NCI-H1092 treated with DMSO at 0.1 percent for 48 hours (cell line): ENCODE measurements around the gene SLC25A39.
A peak's percentile ranks its signal among the peaks of the same experiment; 100 is the strongest.
"Not testable (repeated sequence)": the region's sequence is repeated elsewhere in the genome, so short reads cannot be mapped to it uniquely, and the experiment has no call there.

Source experiments
- DNase-seq: peaks from one replicate; lab custom pipeline; 2025; lab: John Stamatoyannopoulos, UW

Gene SLC25A39

GRCh38 chr17:44324571-44325275 is at the start of gene SLC25A39:
TSS of gene SLC25A39 (minus strand) at chr17:44324823. CDS start at chr17:44323562, 1,261 bp downstream.
- DNase-seq = peak; percentile 83

- no peak for DNase-seq
Measured at GRCh38 chr17:44372036-44372435, 47.4 kb upstream of the SLC25A39 start.

GRCh38 chr17:44369414-44370023 is 44.9 kb upstream of the SLC25A39 start:
- not testable (repeated sequence) for DNase-seq

GRCh38 chr17:44368391-44369243 is 44.0 kb upstream of the SLC25A39 start:
- DNase-seq = not testable (repeated sequence)

- DNase-seq = no peak
Measured at GRCh38 chr17:44367231-44367979, 42.8 kb upstream of the SLC25A39 start.

- DNase-seq = not testable (repeated sequence)
Measured at GRCh38 chr17:44365051-44365450, 40.4 kb upstream of the SLC25A39 start.

GRCh38 chr17:44363613-44364159 is 39.1 kb upstream of the SLC25A39 start, which contains the start of gene FAM171A2:
TSS of gene FAM171A2 (minus strand) at chr17:44363853. CDS start at chr17:44363714, 139 bp downstream.
- DNase-seq = peak; percentile 55

GRCh38 chr17:44362949-44363612 is 38.5 kb upstream of the SLC25A39 start:
- peak; percentile 48 for DNase-seq

- no peak for DNase-seq
Measured at GRCh38 chr17:44362459-44362948, 37.9 kb upstream of the SLC25A39 start.

GRCh38 chr17:44361292-44362260 is 37.0 kb upstream of the SLC25A39 start:
- peak; percentile 20 for DNase-seq

GRCh38 chr17:44360826-44361225 is 36.2 kb upstream of the SLC25A39 start:
- no peak for DNase-seq

GRCh38 chr17:44360144-44360533 is 35.5 kb upstream of the SLC25A39 start:
- DNase-seq = no peak

GRCh38 chr17:44359458-44360143 is 35.0 kb upstream of the SLC25A39 start:
- no peak for DNase-seq

- DNase-seq = no peak
Measured at GRCh38 chr17:44359006-44359405, 34.4 kb upstream of the SLC25A39 start.

GRCh38 chr17:44358066-44358465 is 33.4 kb upstream of the SLC25A39 start:
- DNase-seq = no peak

GRCh38 chr17:44356241-44356640 is 31.6 kb upstream of the SLC25A39 start:
- no peak for DNase-seq

GRCh38 chr17:44355642-44356099 is 31.0 kb upstream of the SLC25A39 start:
- no peak for DNase-seq

GRCh38 chr17:44354582-44355561 is 30.2 kb upstream of the SLC25A39 start:
- DNase-seq = no peak
